Coronary artery (tissue), 2 donors: ENCODE results near the gene POPDC3.

Source experiments
- DNase-seq: peaks from one replicate; pipeline ENCODE4 v3.0.0-alpha.2; 2017; ENCODE audit warnings: low spot score
- H3K27ac ChIP-seq, 2 donors: fragments of 200-600 bp; sonication (generic); one replicate each; pipeline ENCODE4 v1.5.1; 2016 to 2019
- H3K4me3 ChIP-seq: fragments of 200-600 bp; sonication (generic); 2 replicates; pipeline ENCODE4 v1.5.1; 2016; ENCODE audit warnings: mild to moderate bottlenecking, moderate library complexity
- CTCF ChIP-seq: fragments of 200-600 bp; sonication (generic); IDR thresholded peaks from one replicate; pipeline ENCODE4 v1.5.1; 2019; ENCODE audit warnings: antibody characterized with exemption

POPDC3 gene

DNA sequence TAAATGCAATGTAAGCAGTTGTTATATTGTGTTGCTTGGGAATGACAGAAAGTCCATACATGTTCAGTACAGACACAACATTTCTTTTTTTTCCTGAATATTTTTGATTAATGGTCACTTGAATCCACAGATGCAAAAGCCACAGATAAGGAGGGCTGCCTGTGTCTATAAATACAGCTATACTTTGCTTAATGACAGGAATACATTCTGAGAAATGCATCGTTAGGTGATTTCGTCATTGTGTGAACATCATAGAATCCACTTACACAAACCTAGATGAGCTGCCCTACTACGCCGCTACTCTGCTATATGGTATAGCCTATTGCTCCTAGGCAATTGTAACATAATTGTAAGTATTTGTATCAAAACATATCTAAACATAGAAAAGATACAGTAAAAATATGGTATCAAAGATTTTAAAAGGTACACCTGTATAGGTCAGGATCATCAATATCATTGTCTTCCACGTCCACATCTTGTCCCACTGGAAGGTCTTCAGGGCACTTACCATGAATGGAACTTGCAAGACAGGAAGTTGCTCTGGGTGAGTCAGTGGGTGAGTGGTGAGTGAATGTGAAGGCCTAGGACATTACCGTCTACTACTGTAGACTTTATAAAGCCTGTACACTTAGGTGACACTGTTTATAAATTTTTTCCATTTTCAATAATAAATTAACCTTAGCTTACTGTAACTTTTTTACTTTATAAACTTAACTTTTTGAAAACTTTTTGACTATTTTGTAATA lies 27.9 kb upstream of the POPDC3 start:
- no peak for DNase-seq
- no peak overlapping the region for H3K27ac ChIP-seq

GRCh38 chr6:105204768-105205167 lies 25.0 kb upstream of the POPDC3 start:
- Histone ChIP-seq H3K27ac (no peak overlapping the region), H3K4me3 (no peak overlapping the region)
- TF ChIP-seq CTCF = no peak
- no peak for DNase-seq

More for the DNA sequence above, 27.9 kb upstream of the POPDC3 start:
- TF ChIP-seq CTCF = no peak
- no peak overlapping the region for H3K4me3 ChIP-seq

DNA sequence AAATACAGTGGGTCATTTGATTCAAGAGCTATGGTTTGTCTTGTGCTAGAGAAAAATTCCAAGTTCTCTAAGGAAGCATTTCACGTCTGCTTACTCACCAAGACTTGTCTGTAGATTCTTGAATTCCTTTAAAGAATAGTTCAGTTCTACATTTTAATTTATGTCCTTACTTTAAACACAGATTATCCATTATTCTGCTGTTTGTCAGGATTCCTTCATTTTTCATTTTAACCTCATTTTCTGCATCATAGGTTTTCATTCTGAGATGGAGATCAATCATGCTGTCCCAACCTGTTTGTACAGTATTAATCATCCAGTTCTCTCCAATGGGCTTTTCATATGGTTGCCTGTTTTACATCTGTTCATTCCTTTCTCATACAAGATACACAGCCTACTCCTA lies 24.5 kb upstream of the POPDC3 start:
- Histone ChIP-seq H3K4me3 (no peak overlapping the region), H3K27ac (no peak overlapping the region)
- no peak for TF ChIP-seq CTCF
- no peak for DNase-seq

DNA sequence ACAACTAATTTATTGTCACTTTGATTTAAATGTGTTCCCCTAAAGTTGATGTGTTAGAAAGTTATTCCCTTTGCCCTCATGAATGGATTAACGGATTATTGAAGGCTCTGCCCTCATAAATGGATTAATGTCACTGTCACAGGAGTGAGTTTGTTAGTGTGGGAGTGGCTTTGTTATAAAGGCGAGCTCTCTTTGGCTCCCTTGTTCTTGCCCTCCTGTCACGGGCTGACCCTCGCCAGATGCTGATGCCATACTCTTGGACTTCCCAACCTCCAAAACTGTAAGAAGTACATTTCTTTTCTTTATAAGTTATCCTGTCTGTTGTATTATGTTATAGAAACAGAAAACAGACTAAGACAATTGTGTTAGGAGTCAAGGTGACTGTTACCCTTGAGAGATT lies 22.7 kb upstream of the POPDC3 start:
- no peak for TF ChIP-seq CTCF
- H3K4me3 ChIP-seq = no peak overlapping the region
- no peak overlapping the region for H3K27ac ChIP-seq
- no peak for DNase-seq

- DNase-seq = no peak
- H3K4me3 ChIP-seq = no peak overlapping the region
- no peak overlapping the region for H3K27ac ChIP-seq
- TF ChIP-seq CTCF = no peak
Measured at GRCh38 chr6:105200133-105200730, 20.4 kb upstream of the POPDC3 start.

DNA sequence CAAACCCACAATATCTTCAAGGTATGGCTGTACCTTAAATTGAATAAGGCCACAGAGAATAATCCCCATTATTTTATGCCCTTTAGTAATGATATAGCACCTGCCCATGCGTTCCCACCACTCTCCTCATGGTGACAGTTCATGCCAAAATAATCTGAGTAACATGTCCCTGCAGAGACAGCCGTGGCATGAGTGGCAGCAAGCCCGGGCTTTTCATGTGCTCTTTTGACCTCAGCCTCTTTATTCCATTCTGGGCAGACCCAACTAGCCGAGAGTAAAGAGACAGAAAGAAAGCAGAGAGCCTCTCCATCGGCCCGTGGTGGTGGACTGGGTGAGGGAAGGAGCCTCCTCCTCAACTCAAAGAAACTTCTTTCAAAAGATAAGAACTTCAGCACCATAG lies 19.9 kb upstream of the POPDC3 start:
- DNase-seq = no peak
- H3K27ac ChIP-seq = no peak overlapping the region
- no peak overlapping the region for H3K4me3 ChIP-seq
- no peak for TF ChIP-seq CTCF

GRCh38 chr6:105196076-105196475 lies 16.3 kb upstream of the POPDC3 start:
- H3K27ac ChIP-seq = no peak overlapping the region
- H3K4me3 ChIP-seq = no peak overlapping the region
- no peak for TF ChIP-seq CTCF
- no peak for DNase-seq
